Heart left ventricle (tissue), 16 donors: ENCODE results near the gene SH2D4B. TPM values are rescaled to one million over a fixed set of nuclear protein-coding genes. Genes with fewer than 3 reads are reported as not detected.

Source experiments
- ATAC-seq, 4 donors: fragments of 200-7000 bp; cut with Tn5 transposase; one replicate each; pipeline ENCODE4 v1.9.1; 2020 to 2022; ENCODE audit warnings: moderate library complexity in 4 of 4, mild to moderate bottlenecking in 3 of 4, moderate number of reproducible peaks in 1 of 4
- DNase-seq, 5 donors: peaks; one replicate each; pipeline ENCODE4 v3.0.0-alpha.2; 2020
- H3K27ac ChIP-seq, 12 donors: fragments of 200-600 bp; sonication (generic) in 4 of 12; one replicate each; pipeline versions ENCODE4 v1.5.0 to v1.8.0; 2016 to 2022; ENCODE audit warnings: mild to moderate bottlenecking in 2 of 12
- H3K27me3 ChIP-seq, 9 donors: fragments of 200-600 bp; sonication (generic) in 2 of 9; one replicate each; pipeline versions ENCODE4 v1.5.1 to v1.8.0; 2016 to 2022; ENCODE audit warnings: mild to moderate bottlenecking in 3 of 9
- H3K36me3 ChIP-seq, 9 donors: fragments of 200-600 bp; sonication (generic) in 2 of 9; one replicate each; pipeline versions ENCODE4 v1.5.0 to v1.8.0; 2018 to 2022; ENCODE audit warnings: mild to moderate bottlenecking in 2 of 9
- H3K4me1 ChIP-seq, 12 donors: fragments of 200-600 bp; sonication (generic) in 4 of 12; one replicate each; pipeline versions ENCODE4 v1.5.0 to v1.8.0; 2016 to 2022; ENCODE audit warnings: mild to moderate bottlenecking in 3 of 12
- H3K4me3 ChIP-seq, 12 donors: fragments of 200-600 bp; sonication (generic) in 4 of 12; one replicate each; pipeline versions ENCODE4 v1.5.0 to v1.8.0; 2017 to 2022; ENCODE audit warnings: mild to moderate bottlenecking in 9 of 12, moderate library complexity in 4 of 12
- H3K9me3 ChIP-seq, 12 donors: fragments of 200-600 bp; sonication (generic) in 4 of 12; one replicate each; pipeline versions ENCODE4 v1.5.0 to v1.8.0; 2016 to 2022; ENCODE audit warnings: mild to moderate bottlenecking in 1 of 12
- CTCF ChIP-seq, 12 donors: fragments of 200-600 bp; sonication (generic) in 4 of 12; IDR thresholded peaks; one replicate each; pipeline versions ENCODE4 v1.5.0 to v1.8.0; 2018 to 2022; ENCODE audit warnings: antibody characterized with exemption in 12 of 12, mild to moderate bottlenecking in 5 of 12
- POLR2A ChIP-seq, 2 donors: fragments of 450-650 bp; IDR thresholded peaks; one replicate each; pipeline ENCODE4 v1.6.1; 2017; ENCODE audit warnings: antibody characterized with exemption in 2 of 2, mild to moderate bottlenecking in 2 of 2, moderate library complexity in 2 of 2
- WGBS, 4 donors: extraction: QIAGEN DNeasy Blood & Tissue Kit in 2 of 4; methylation state at CpG; one replicate each; pipeline versions ENCODE4 v1.1.5 to v1.1.7; 2013 to 2018; 5-methylcytosine and 5-hydroxymethylcytosine counted together
- intact Hi-C, 10 donors: fragments of 100-400 bp; cut with DNase I; formaldehyde crosslinking; loops; one replicate each; pipeline versions ENCODE4 v1.11.1 to v1.14.2; 2022
- polyA plus RNA-seq, 2 donors: library from polyadenylated mRNA; stranded (reverse); fragments of 200-250 nt; gene quantifications; one replicate each; pipeline ENCODE4 v1.2.3, GENCODE V29; 2013
- total RNA-seq, 9 donors: library from RNA; depleted of rRNA in 2 of 9; stranded (reverse); fragments of >200 nt in 2 of 9; fragmentation: NEBNext Ultra II Directional in 3 of 9; extraction: Animal tissue kit (Norgen Biotek cat#: 25700) in 3 of 9; gene quantifications; one replicate each; pipeline versions ENCODE4 v1.1.0 to v1.2.4, GENCODE V29; 2016 to 2023
- donor health status: ischemic (EF 13 %, LVEDD 7.1; RV severe dilation, severe dysfunction).
- donor health status: healthy with polysubstance abuse.
- donor health status: DM: no; HTN: yes; CAD: no.
- donor health status: DM: no; HTN: no; CAD: no.
- donor health status: ischemic (EF 25% LVEDD 6.9; RV normal size, moderate dysfunction).
- donor health status: ischemic (EF 25% LVEDD 5.7; RV mildly dilated, moderate dysfunction).
- donor health status: healthy.
- donor health status: DM: yes; HTN: yes; CAD: no.
- donor health status: ischemic (EF 35%, LVEDD 5.7; RV mildly dilated, moderate dysfunction).
- donor health status: nonischemic (EF 11% LVEDD 7.7; RV severe dilation, severe dysfunction).
- donor health status: DM: yes; HTN: yes; CAD: no.
- donor health status: PGD.
- donor health status: ischemic (EF 29% LVEDD 5.4; RV normal size, mild dysfunction).
- donor health status: nonischemic (EF 23%, LVEDD 6.1; RV moderate dilation, normal function).

Gene SH2D4B
- total and polyA plus RNA-seq, 11 donors = 0.19 TPM; not detected in 10

GRCh38 chr10:80671847-80672246 lies 134.1 kb downstream of the SH2D4B start:
- 69 to 92% (median 85%) methylated on average over 5 of the region's 5 CpGs for WGBS, 4 donors
- ATAC-seq (no peak), DNase-seq (no peak)
- TF ChIP-seq POLR2A (IDR thresholded peaks at IDR 0.05) = no peak
- TF ChIP-seq CTCF (IDR thresholded peaks at IDR 0.05) = no peak
- H3K9me3 ChIP-seq = peaks cover 0 to 4% (median 0%) of the 10 kb centered on the region in 12 donors
- no peak overlapping the region for H3K4me3 ChIP-seq
- no peaks in the 10 kb centered on the region for H3K36me3 ChIP-seq
- H3K27ac ChIP-seq = no peak overlapping the region
- no peaks in the 10 kb centered on the region for H3K27me3 ChIP-seq
- intact Hi-C loops = no loop called here
- no peaks in the 10 kb centered on the region for H3K4me1 ChIP-seq

DNA sequence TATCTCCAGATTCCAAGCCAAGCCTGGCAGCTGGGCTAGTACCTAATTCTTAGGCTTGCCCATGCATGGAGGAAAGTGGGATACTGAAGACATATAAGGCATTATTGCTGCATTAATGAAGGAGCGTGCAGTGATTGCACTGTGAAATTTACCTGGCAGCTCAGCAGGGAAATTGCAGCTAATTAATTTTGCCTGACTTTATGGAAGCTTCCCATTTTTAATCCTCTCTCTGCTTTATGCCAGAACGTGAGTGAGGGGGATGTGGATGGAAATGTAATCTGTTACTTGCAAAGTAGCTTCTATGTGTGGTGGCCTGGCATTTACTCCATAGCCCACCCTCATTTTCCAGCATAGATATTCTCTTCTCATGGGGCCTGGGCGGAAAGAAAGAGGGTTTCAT lies 134.9 kb downstream of the SH2D4B start:
- Histone ChIP-seq H3K4me3 (no peak overlapping the region), H3K36me3 (no peaks in the 10 kb centered on the region), H3K9me3 (peaks cover 0 to 4% (median 0%) of the 10 kb centered on the region in 12 donors), H3K27ac (no peak overlapping the region), H3K27me3 (no peaks in the 10 kb centered on the region), H3K4me1 (no peaks in the 10 kb centered on the region)
- DNase-seq = no peak
- 85 to 90% (median 88%) methylated on average over 3 of the region's 3 CpGs for WGBS, 4 donors
- no peak for ATAC-seq
- intact Hi-C loops = no loop called here
- TF ChIP-seq POLR2A (IDR thresholded peaks at IDR 0.05) (no peak), CTCF (IDR thresholded peaks at IDR 0.05) (no peak)

- Histone ChIP-seq H3K9me3 (peaks cover 0 to 4% (median 0%) of the 10 kb centered on the region in 12 donors), H3K4me1 (no peaks in the 10 kb centered on the region), H3K36me3 (no peaks in the 10 kb centered on the region), H3K27me3 (no peaks in the 10 kb centered on the region), H3K4me3 (no peak overlapping the region), H3K27ac (no peak overlapping the region)
- DNase-seq (no peak), ATAC-seq (no peak)
- WGBS, 4 donors = 61 to 79% (median 64%) methylated on average over 1 of the region's 1 CpG
- intact Hi-C loops = no loop called here
- TF ChIP-seq CTCF (IDR thresholded peaks at IDR 0.05) = no peak
- TF ChIP-seq POLR2A (IDR thresholded peaks at IDR 0.05) = no peak
Observed at GRCh38 chr10:80674809-80675208, 137.1 kb downstream of the SH2D4B start.

GRCh38 chr10:80681142-80681541 lies 143.4 kb downstream of the SH2D4B start:
- peaks cover 0 to 2% (median 0%) of the 10 kb centered on the region in 12 donors for H3K9me3 ChIP-seq
- no peaks in the 10 kb centered on the region for H3K4me1 ChIP-seq
- H3K27ac ChIP-seq = no peak overlapping the region
- no peak for DNase-seq
- 83 to 91% (median 87%) methylated on average over 1 of the region's 1 CpG for WGBS, 4 donors
- no peaks in the 10 kb centered on the region for H3K36me3 ChIP-seq
- no peak for ATAC-seq
- no peaks in the 10 kb centered on the region for H3K27me3 ChIP-seq
- intact Hi-C loops = no loop called here
- TF ChIP-seq POLR2A (IDR thresholded peaks at IDR 0.05) = no peak
- TF ChIP-seq CTCF (IDR thresholded peaks at IDR 0.05) = no peak
- no peak overlapping the region for H3K4me3 ChIP-seq
